Lower lobe of right lung (tissue), 2 donors: ENCODE measurements around the gene MGME1. TPM values are rescaled to one million over a fixed set of nuclear protein-coding genes. Genes with fewer than 3 reads are reported as not detected.

Experiments
- ATAC-seq, 2 donors: fragments of 200-7000 bp; cut with Tn5 transposase; one replicate each; pipeline ENCODE4 v1.9.1; 2020 to 2022; ENCODE audit warnings: mild to moderate bottlenecking in 2 of 2, moderate library complexity in 2 of 2
- DNase-seq: peaks from one replicate; pipeline ENCODE4 v3.0.0-alpha.2; 2020
- H3K27ac ChIP-seq: fragments of 200-600 bp; one replicate; pipeline ENCODE4 v1.8.0; 2022
- H3K27me3 ChIP-seq: fragments of 200-600 bp; one replicate; pipeline ENCODE4 v1.8.0; 2022; ENCODE audit warnings: low read depth
- H3K36me3 ChIP-seq: fragments of 200-600 bp; one replicate; pipeline ENCODE4 v1.8.0; 2022; ENCODE audit warnings: mild to moderate bottlenecking
- H3K4me1 ChIP-seq: fragments of 200-600 bp; one replicate; pipeline ENCODE4 v1.8.0; 2022
- H3K4me3 ChIP-seq: fragments of 200-600 bp; one replicate; pipeline ENCODE4 v1.8.0; 2022; ENCODE audit warnings: mild to moderate bottlenecking
- H3K9me3 ChIP-seq: fragments of 200-600 bp; one replicate; pipeline ENCODE4 v1.8.0; 2022
- intact Hi-C: fragments of 100-400 bp; cut with DNase I; formaldehyde crosslinking; loops from one replicate; pipeline ENCODE4 v1.11.0; 2022
- total RNA-seq: library from RNA; stranded (reverse); fragmentation: NEBNext Ultra II Directional; extraction: Animal tissue kit (Norgen Biotek cat#: 25700); gene quantifications from one replicate; pipeline ENCODE4 v1.2.1, GENCODE V29; 2021
- TF ChIP-seq, protein P1 (sequence below): fragments of 200-600 bp; IDR thresholded peaks from one replicate; pipeline ENCODE4 v1.8.0; 2022; ENCODE audit warnings: antibody characterized with exemption, mild to moderate bottlenecking
- donor health status: DM: no; HTN: yes; CAD: no; lungs with severe emphysema.

The MGME1 gene
- total RNA-seq, 1 donor from 2014 or later = 11.3 TPM

DNA sequence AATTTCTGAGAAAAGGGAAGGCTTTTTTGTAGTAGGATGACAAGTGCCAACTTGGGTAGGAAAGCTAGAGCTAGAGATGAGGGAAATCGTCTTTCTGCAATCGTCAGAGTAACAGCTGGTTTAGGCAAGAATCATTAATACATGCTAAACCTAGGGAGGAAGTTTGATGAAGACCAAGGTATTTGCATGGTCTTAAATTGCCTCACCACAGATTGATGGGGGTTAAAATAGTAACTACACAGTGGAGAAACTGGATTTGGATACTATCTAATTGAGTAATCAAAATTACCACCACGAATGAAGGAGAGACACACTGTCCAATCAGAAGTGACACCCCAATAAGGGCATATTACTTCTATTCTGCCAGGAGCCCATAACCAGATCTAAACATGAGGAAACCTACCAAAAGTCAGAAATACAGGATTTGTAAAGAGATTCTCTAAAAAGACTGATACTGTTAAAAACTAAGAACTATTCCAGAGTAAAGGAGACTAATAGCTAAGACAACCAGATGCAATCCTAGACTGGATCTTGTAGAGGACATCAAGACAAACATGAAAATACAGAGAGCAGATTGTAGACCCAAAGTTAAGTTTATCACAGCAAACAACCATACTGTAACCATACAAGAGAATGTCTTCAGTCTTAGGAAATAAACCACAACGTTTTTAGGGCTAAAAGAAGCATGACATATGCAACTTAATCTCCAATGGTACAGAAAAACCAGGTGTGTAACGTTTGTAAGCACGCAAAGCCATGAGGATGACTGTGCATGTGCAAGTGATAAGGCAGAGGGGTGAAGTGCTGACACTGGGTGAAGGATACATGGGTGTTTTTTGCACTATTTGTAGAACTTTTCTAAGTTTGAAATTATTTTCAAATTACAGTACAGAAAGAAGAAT lies 22.0 kb upstream of the MGME1 start:
- intact Hi-C loops = no loop called here

GRCh38 chr20:17947474-17947815 lies 21.4 kb upstream of the MGME1 start:
- H3K27me3 ChIP-seq = no peaks in the 10 kb centered on the region
- intact Hi-C loops = no loop called here
- H3K4me3 ChIP-seq = no peak overlapping the region
- DNase-seq = no peak
- peaks cover 11% of the 10 kb centered on the region for H3K4me1 ChIP-seq
- H3K36me3 ChIP-seq = peaks cover 100% of the 10 kb centered on the region
- H3K9me3 ChIP-seq = no peaks in the 10 kb centered on the region
- H3K27ac ChIP-seq = no peak overlapping the region
- TF ChIP-seq, protein P1, sequence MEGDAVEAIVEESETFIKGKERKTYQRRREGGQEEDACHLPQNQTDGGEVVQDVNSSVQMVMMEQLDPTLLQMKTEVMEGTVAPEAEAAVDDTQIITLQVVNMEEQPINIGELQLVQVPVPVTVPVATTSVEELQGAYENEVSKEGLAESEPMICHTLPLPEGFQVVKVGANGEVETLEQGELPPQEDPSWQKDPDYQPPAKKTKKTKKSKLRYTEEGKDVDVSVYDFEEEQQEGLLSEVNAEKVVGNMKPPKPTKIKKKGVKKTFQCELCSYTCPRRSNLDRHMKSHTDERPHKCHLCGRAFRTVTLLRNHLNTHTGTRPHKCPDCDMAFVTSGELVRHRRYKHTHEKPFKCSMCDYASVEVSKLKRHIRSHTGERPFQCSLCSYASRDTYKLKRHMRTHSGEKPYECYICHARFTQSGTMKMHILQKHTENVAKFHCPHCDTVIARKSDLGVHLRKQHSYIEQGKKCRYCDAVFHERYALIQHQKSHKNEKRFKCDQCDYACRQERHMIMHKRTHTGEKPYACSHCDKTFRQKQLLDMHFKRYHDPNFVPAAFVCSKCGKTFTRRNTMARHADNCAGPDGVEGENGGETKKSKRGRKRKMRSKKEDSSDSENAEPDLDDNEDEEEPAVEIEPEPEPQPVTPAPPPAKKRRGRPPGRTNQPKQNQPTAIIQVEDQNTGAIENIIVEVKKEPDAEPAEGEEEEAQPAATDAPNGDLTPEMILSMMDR = no peak
- no peak for ATAC-seq

More for the DNA sequence above, 22.0 kb upstream of the MGME1 start:
- TF ChIP-seq, protein P1 = no peak
- Histone ChIP-seq H3K27ac (no peak overlapping the region), H3K36me3 (peaks cover 100% of the 10 kb centered on the region), H3K9me3 (no peaks in the 10 kb centered on the region), H3K4me1 (peaks cover 11% of the 10 kb centered on the region), H3K4me3 (no peak overlapping the region), H3K27me3 (no peaks in the 10 kb centered on the region)
- no peak for DNase-seq
- ATAC-seq = no peak

GRCh38 chr20:17948442-17948841 lies 20.4 kb upstream of the MGME1 start:
- H3K27ac ChIP-seq = no peak overlapping the region
- TF ChIP-seq, protein P1 = no peak
- peaks cover 100% of the 10 kb centered on the region for H3K36me3 ChIP-seq
- intact Hi-C loops = no loop called here
- H3K9me3 ChIP-seq = no peaks in the 10 kb centered on the region
- peaks cover 6% of the 10 kb centered on the region for H3K4me1 ChIP-seq
- no peaks in the 10 kb centered on the region for H3K27me3 ChIP-seq
- DNase-seq = no peak
- H3K4me3 ChIP-seq = no peak overlapping the region
- no peak for ATAC-seq

GRCh38 chr20:17949899-17950298 lies 18.9 kb upstream of the MGME1 start:
- Histone ChIP-seq H3K4me3 (no peak overlapping the region), H3K27ac (no peak overlapping the region), H3K4me1 (peaks cover 4% of the 10 kb centered on the region), H3K9me3 (no peaks in the 10 kb centered on the region), H3K36me3 (peaks cover 100% of the 10 kb centered on the region), H3K27me3 (no peaks in the 10 kb centered on the region)
- TF ChIP-seq, protein P1 = no peak
- ATAC-seq (no peak), DNase-seq (no peak)
- intact Hi-C loops = no loop called here

DNA sequence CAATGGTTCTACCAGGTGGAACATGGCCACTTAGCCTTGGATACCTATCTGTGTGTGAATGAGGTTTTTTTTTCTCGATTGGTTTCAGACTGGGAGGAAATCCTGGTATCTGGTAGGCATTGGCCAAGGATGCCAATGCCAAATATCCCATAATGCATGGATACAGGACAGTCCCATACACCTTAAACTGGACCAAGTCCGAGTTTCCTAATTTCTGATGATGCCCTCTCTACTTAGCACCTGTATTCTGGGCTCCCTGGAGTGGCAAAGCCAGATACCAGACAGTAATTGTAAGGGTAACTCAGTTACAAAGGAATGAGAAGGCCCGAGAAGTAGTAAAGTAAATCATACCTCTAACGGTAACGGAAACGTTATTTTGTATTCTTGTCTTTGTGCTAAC lies 18.1 kb upstream of the MGME1 start:
- TF ChIP-seq, protein P1 = no peak
- Histone ChIP-seq H3K4me1 (peaks cover 9% of the 10 kb centered on the region), H3K4me3 (no peak overlapping the region), H3K9me3 (no peaks in the 10 kb centered on the region), H3K27ac (no peak overlapping the region), H3K27me3 (no peaks in the 10 kb centered on the region), H3K36me3 (peaks cover 100% of the 10 kb centered on the region)
- no peak for ATAC-seq
- intact Hi-C loops = no loop called here
- no peak for DNase-seq
